ENCODE data around the gene LYZL2.
A peak's percentile ranks its signal among the peaks of the same experiment; 100 is the strongest.
"Not testable (repeated sequence)": the region's sequence is repeated elsewhere in the genome, so short reads cannot be mapped to it uniquely, and the experiment has no call there.

Gene LYZL2

GRCh38 chr10:30637881-30638467 lies 8.4 kb upstream of the LYZL2 start:
- no peak for DNase-seq

- DNase-seq: no peak
These were observed 1.6 kb upstream of the LYZL2 start for GRCh38 chr10:30631188-30631587.

- no peak for DNase-seq
These were observed 1.0 kb upstream of the LYZL2 start for GRCh38 chr10:30630571-30630970.

GRCh38 chr10:30628576-30628975 lies 977 bp downstream of the LYZL2 start:
- DNase-seq: not testable (repeated sequence)

GRCh38 chr10:30626837-30627236 lies 2.7 kb downstream of the LYZL2 start:
- not testable (repeated sequence) for DNase-seq

- not testable (repeated sequence) for DNase-seq
These were observed 3.4 kb downstream of the LYZL2 start for GRCh38 chr10:30626196-30626595.

- no peak for DNase-seq
These were observed 4.5 kb downstream of the LYZL2 start for GRCh38 chr10:30625080-30625479.

GRCh38 chr10:30619966-30620365 lies 9.6 kb downstream of the LYZL2 start:
- no peak for DNase-seq

GRCh38 chr10:30617070-30617469 lies 12.5 kb downstream of the LYZL2 start:
- no peak for DNase-seq

GRCh38 chr10:30611041-30611440 lies 18.5 kb downstream of the LYZL2 start:
- not testable (repeated sequence) for DNase-seq

- no peak for DNase-seq
These were observed 21.7 kb downstream of the LYZL2 start for GRCh38 chr10:30607814-30608213.

GRCh38 chr10:30606313-30606712 lies 23.2 kb downstream of the LYZL2 start:
- DNase-seq: no peak

- not testable (repeated sequence) for DNase-seq
These were observed 24.0 kb downstream of the LYZL2 start for GRCh38 chr10:30605341-30606121.

- no peak for DNase-seq
These were observed 26.0 kb downstream of the LYZL2 start for GRCh38 chr10:30603589-30603988.

GRCh38 chr10:30602747-30603146 lies 26.8 kb downstream of the LYZL2 start:
- DNase-seq: no peak

- DNase-seq: no peak
These were observed 29.5 kb downstream of the LYZL2 start for GRCh38 chr10:30600005-30600404.

- DNase-seq: no peak
These were observed 31.3 kb downstream of the LYZL2 start for GRCh38 chr10:30598105-30598776.

- DNase-seq: not testable (repeated sequence)
These were observed 32.1 kb downstream of the LYZL2 start for GRCh38 chr10:30597433-30597824.

GRCh38 chr10:30596493-30597432 lies 32.8 kb downstream of the LYZL2 start:
- not testable (repeated sequence) for DNase-seq

- no peak for DNase-seq
These were observed 33.5 kb downstream of the LYZL2 start for GRCh38 chr10:30596013-30596412.

GRCh38 chr10:30594077-30594476 lies 35.5 kb downstream of the LYZL2 start:
- DNase-seq: no peak

- not testable (repeated sequence) for DNase-seq
These were observed 36.8 kb downstream of the LYZL2 start for GRCh38 chr10:30592770-30593169.

GRCh38 chr10:30591249-30591670 lies 38.3 kb downstream of the LYZL2 start:
- peak; percentile 67 for DNase-seq
